IPS DF 4.7 (cell line): Measurements from ENCODE around the gene B4GAT1.
"Not testable (repeated sequence)": the region's sequence is repeated elsewhere in the genome, so short reads cannot be mapped to it uniquely, and the experiment has no call there.

Source experiments
- DNase-seq: peaks from one replicate; pipeline ENCODE4 v3.0.0-alpha.2; 2013; ENCODE audit warnings: low spot score; ENCODE audit errors: extremely low read depth

B4GAT1 gene

DNA sequence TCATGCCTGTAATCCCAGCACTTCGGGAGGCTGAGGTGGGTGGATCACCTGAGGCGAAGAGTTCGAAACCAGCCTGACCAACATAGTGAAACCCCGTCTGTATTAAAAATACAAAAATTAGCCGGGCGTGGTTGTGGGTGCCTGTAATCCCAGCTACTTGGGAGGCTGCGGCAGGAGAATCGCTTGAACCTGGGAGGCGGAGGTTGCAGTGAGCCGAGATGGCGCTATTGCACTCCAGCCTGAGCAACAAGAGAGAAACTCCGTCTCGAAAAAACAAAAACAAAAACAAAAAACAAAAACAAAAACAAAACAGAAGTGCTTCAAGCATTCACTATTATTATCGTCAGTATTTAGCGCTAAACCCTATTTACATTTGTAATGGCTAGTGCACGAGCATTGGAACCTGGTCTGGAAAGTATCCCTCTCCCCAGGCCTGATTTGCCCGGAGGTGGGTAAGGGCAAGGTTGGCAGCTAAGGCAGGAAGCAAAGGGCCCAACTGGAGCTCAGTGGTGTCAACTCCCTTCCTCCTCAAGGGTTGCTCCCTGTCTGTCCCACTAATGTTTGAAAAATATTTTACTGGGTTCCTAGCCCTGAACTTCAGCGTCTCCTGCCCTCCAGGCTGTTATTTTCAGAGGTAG, 36.5 kb downstream of the B4GAT1 start:
- DNase-seq = not testable (repeated sequence)

DNA sequence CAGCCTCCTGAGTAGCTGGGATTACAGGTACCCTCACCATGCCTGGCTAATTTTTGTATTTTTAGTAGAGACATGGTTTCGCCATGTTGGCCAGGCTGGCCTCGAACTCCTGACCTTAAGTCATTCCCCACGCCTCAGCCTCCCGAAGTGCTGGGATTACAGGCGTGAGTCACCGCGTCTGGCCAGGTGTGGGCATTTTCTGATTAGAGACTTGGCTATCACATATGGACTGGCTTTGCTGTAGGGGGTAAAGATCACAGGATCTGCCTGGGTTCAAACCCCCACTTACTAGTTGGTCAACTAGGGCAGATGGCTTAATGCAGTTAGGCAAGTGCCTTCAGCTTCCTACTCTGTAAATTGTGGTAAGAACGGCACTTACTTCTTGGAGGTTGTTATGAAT, 37.1 kb downstream of the B4GAT1 start:
- DNase-seq = no peak

DNA sequence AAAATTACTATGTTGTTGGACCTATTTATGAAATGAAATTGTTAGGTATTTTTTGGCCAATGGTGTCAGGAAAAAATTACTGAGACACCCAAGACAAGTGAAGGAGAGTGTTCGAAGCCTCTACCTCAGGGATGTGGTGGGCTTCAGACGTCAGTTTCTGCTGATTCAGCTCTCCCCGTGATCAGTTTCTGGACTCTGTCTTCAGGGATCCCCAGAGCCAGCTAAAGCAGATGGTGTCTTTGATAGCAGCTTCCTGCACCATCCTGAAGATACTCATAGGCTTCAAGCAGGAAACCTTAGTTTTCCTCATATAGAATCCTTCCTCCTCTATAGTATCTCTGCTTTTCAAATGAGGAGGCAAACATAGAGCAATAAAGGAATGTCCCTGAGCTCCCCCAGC, 38.0 kb downstream of the B4GAT1 start:
- DNase-seq = no peak

DNA sequence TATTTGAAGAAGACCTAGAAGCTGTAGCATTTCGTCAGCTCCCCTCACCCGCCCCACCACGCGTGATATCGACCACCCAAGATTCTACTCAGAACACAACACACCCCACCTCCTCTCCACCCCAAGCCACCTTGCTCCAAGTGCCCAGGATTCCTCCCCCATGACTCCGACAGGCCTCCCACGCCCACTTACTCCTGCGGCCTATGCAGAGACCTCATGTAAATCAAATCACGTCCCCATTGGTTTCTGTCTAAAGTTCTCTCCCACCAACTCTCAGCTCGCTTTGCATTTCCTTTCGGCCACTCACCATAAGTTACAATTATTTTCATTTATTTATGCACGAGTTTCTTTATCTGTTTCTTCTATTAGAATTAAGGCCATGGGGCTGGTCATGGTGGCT, 44.8 kb downstream of the B4GAT1 start:
- DNase-seq = no peak

DNA sequence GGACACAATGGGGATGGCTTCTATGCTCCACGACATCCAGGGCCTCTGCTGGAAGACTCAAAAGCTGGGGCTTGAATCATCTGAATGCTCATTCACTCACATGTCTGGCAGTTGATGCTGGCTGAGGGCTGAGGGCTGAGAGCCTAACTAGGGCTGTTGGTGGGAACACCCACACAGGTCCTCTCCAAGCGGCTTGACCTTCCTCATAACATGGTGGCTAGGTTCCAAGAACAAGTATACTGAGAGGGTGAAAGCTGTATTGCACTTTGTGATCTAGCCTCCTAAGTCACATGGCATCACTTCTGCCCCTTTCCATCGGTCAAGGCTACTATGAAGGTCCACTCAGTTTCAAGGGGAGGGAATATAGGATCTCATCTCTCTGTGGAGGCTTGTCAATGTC, 48.2 kb downstream of the B4GAT1 start:
- DNase-seq = no peak

DNA sequence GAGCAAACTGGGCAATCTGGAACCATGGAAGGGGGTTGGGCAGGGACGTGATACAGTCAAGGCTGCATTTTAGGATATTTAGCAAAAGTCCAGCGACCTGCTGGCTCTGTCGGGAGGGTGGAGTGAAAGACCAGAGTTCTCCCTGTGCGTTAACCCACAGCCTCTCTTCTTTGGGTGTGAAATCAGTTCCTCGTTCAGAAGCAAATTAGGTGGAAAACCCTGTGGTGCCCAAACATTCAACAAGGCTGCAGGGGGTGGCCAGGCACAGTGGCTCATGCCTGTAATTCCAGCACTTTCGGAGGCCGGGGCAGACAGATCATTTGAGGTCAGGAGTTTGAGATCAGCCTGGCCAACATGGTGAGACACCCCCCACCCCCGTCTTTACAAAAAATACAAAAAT, 49.8 kb downstream of the B4GAT1 start:
- no peak for DNase-seq
